ENCODE measurements around the gene CCDC6. TPM values are rescaled to one million over a fixed set of nuclear protein-coding genes. Genes with fewer than 3 reads are reported as not detected.

Gene CCDC6
- total and polyA plus RNA-seq, 2 of the 8 experiments (the other 6 are each of a cell fraction or from before 2014, with no cell fraction given), result 42.2 to 74.4 TPM

GRCh38 chr10:59752278-59752940 is 153.9 kb downstream of the CCDC6 start:
- H3K36me3 ChIP-seq (ENCODE audit: control insufficient read depth in 2 of 4, insufficient read depth in 4 of 4, low read length in 3 of 4), result no peaks in the 10 kb centered on the region
- H4K91ac ChIP-seq (replicated peaks; ENCODE audit: insufficient read length, low read length), result no peak overlapping the region
- no peaks in the 10 kb centered on the region for H3K27me3 ChIP-seq (replicated peaks in 1 of 4; ENCODE audit: control insufficient read depth in 3 of 4, extremely low read depth in 1 of 4, insufficient read depth in 3 of 4, low read length in 3 of 4)
- no peak overlapping the region for H2BK20ac ChIP-seq (ENCODE audit: low read length)
- H2AK5ac ChIP-seq (ENCODE audit: low read depth, low read length), result no peak overlapping the region
- ChIA-PET POLR2A (ENCODE audit: partially characterized antibody) (no interaction called here), CTCF (ENCODE audit: partially characterized antibody) (no interaction called here)
- no peak overlapping the region for H3K27ac ChIP-seq (ENCODE audit: low read depth, low read length)
- no peak overlapping the region for H2BK5ac ChIP-seq (ENCODE audit: low read depth, low read length)
- no peak overlapping the region for H2BK15ac ChIP-seq (ENCODE audit: low read length)
- H4K5ac ChIP-seq (ENCODE audit: insufficient read length, low read depth, low read length), result no peak overlapping the region
- no peak overlapping the region for H2AFZ ChIP-seq (ENCODE audit: low read length)
- TF ChIP-seq SP1 (IDR thresholded peaks at IDR 0.05; ENCODE audit: low read depth, low read length) (no peak), RFX5 (IDR thresholded peaks at IDR 0.05; ENCODE audit: borderline replicate concordance, low read depth, low read length) (no peak), BRCA1 (IDR thresholded peaks at IDR 0.05; ENCODE audit: low read depth, low read length) (no peak), SRF (IDR thresholded peaks at IDR 0.05; ENCODE audit: low read depth, low read length) (no peak), RAD21 (IDR thresholded peaks at IDR 0.05 in 1 of 2, conservative IDR thresholded peaks at IDR 0.05 in 1 of 2; ENCODE audit: low read depth in 2 of 2, low read length in 2 of 2) (no peak), RXRA (IDR thresholded peaks at IDR 0.05; ENCODE audit: insufficient read depth, low read depth, low read length) (no peak), POU5F1 (IDR thresholded peaks at IDR 0.05; ENCODE audit: low read depth, low read length) (no peak), CTCF (IDR thresholded peaks at IDR 0.05; ENCODE audit: control extremely low read depth in 1 of 3, insufficient read depth in 1 of 3, low read depth in 1 of 3, low read length in 3 of 3) (no peak), TAF7 (optimal IDR thresholded peaks at IDR 0.05; ENCODE audit: borderline replicate concordance, low read depth, low read length) (no peak), SUZ12 (IDR thresholded peaks at IDR 0.05; ENCODE audit: low read length) (no peak), HDAC6 (IDR thresholded peaks at IDR 0.05; ENCODE audit: low read depth, low read length) (no peak)
- H4K8ac ChIP-seq (ENCODE audit: extremely low read depth, insufficient read depth, low read length), result no peak overlapping the region
- H2BK12ac ChIP-seq (ENCODE audit: low read depth, low read length), result no peak overlapping the region
- DNase-seq (ENCODE audit: low read depth in 1 of 2, low spot score in 2 of 2) (no peak), FAIRE-seq (no peak)
- no peaks in the 10 kb centered on the region for H4K20me1 ChIP-seq (replicated peaks in 1 of 2; ENCODE audit: control insufficient read depth in 1 of 2, insufficient read depth in 2 of 2, low read length in 2 of 2)
- no peaks in the 10 kb centered on the region for H3K79me2 ChIP-seq (ENCODE audit: control insufficient read depth in 1 of 2, insufficient read depth in 2 of 2, low read length in 2 of 2)
- H3K23ac ChIP-seq (ENCODE audit: insufficient read length), result no peak overlapping the region
- H2BK120ac ChIP-seq (replicated peaks; ENCODE audit: low read depth, low read length), result no peak overlapping the region
- no peak overlapping the region for H3K9ac ChIP-seq (replicated peaks in 1 of 4; ENCODE audit: extremely low read depth in 1 of 4, low read depth in 3 of 4, low read length in 3 of 4)
- H3K4me3 ChIP-seq (ENCODE audit: extremely low read depth in 1 of 4, insufficient read depth in 2 of 4, low read depth in 3 of 4, low read length in 4 of 4), result no peak overlapping the region
- H3K9me3 ChIP-seq (ENCODE audit: insufficient read depth in 2 of 2, low read depth in 1 of 2, low read length in 1 of 2), result no peaks in the 10 kb centered on the region
- no peak overlapping the region for H3K4me2 ChIP-seq (ENCODE audit: insufficient read depth in 1 of 2, low read depth in 2 of 2, low read length in 2 of 2)
- H3K4ac ChIP-seq (replicated peaks; ENCODE audit: insufficient read length, low read depth, low read length), result no peak overlapping the region
- H3K56ac ChIP-seq (replicated peaks; ENCODE audit: insufficient read length, low read depth, low read length), result no peak overlapping the region
- 55% methylated on average over 2 of the region's 2 CpGs; no CpG with 5 or more reads in 1 of the 2 experiments for WGBS, 2 experiments (ENCODE audit: extremely low coverage in 1 of 2, insufficient coverage in 1 of 2, insufficient read length in 1 of 2, insufficient replicate concordance in 2 of 2, low coverage in 1 of 2, low lambda C conversion rate in 2 of 2, missing lambda C conversion rate in 1 of 2)
- H3K14ac ChIP-seq (ENCODE audit: insufficient read length), result no peak overlapping the region
- H3K4me1 ChIP-seq (replicated peaks in 1 of 4; ENCODE audit: control insufficient read depth in 3 of 4, insufficient read depth in 4 of 4, low read length in 3 of 4), result no peaks in the 10 kb centered on the region
- no peaks in the 10 kb centered on the region for H3K79me1 ChIP-seq (ENCODE audit: low read depth, low read length)
- no peaks in the 10 kb centered on the region for H3K23me2 ChIP-seq (ENCODE audit: low read depth, low read length)
- no peak overlapping the region for H3K18ac ChIP-seq (ENCODE audit: extremely low read depth, low read length)

All from H1 (cell line).